NOMO-1 treated with dmso at 0.1 percent for 144 hours (cell line): ENCODE data around the gene ZNF469.
A peak's percentile ranks its signal among the peaks of the same experiment; 100 is the strongest.

Experiments used
- DNase-seq: peaks from one replicate; lab custom pipeline; 2025; ENCODE audit not compliant: unreplicated experiment; lab: John Stamatoyannopoulos, UW

Gene ZNF469

GRCh38 chr16:88392111-88392510, 9.4 kb downstream of the ZNF469 start:
- DNase-seq: no peak

- no peak for DNase-seq
Measured at GRCh38 chr16:88392616-88393015, 9.9 kb downstream of the ZNF469 start.

- no peak for DNase-seq
Measured at GRCh38 chr16:88393034-88393433, 10.3 kb downstream of the ZNF469 start.

- no peak for DNase-seq
Measured at GRCh38 chr16:88393571-88393970, 10.8 kb downstream of the ZNF469 start.

- no peak for DNase-seq
Measured at GRCh38 chr16:88394426-88394825, 11.7 kb downstream of the ZNF469 start.

- no peak for DNase-seq
Measured at GRCh38 chr16:88395669-88396584, 13.2 kb downstream of the ZNF469 start.

- no peak for DNase-seq
Measured at GRCh38 chr16:88398170-88398873, 15.6 kb downstream of the ZNF469 start.

GRCh38 chr16:88398874-88399178, 16.1 kb downstream of the ZNF469 start:
- no peak for DNase-seq

- no peak for DNase-seq
Measured at GRCh38 chr16:88400186-88400585, 17.4 kb downstream of the ZNF469 start.

- DNase-seq: no peak
Measured at GRCh38 chr16:88401604-88402246, 19.0 kb downstream of the ZNF469 start.

- DNase-seq: no peak
Measured at GRCh38 chr16:88402551-88403240, 19.9 kb downstream of the ZNF469 start.

- no peak for DNase-seq
Measured at GRCh38 chr16:88403794-88404581, 21.2 kb downstream of the ZNF469 start.

GRCh38 chr16:88404769-88405168, 22.0 kb downstream of the ZNF469 start:
- DNase-seq: no peak

- DNase-seq: no peak
Measured at GRCh38 chr16:88405216-88406060, 22.7 kb downstream of the ZNF469 start.

GRCh38 chr16:88406096-88407041, 23.6 kb downstream of the ZNF469 start:
- no peak for DNase-seq

GRCh38 chr16:88407042-88407420, 24.3 kb downstream of the ZNF469 start:
- DNase-seq: no peak

- peak; percentile 57 for DNase-seq
Measured at GRCh38 chr16:88407807-88408206, 25.0 kb downstream of the ZNF469 start.

GRCh38 chr16:88408561-88409142, 25.9 kb downstream of the ZNF469 start:
- no peak for DNase-seq
